ENCODE data around the gene IGFBP3.

Gene IGFBP3

GRCh38 chr7:45898222-45898621 is 22.9 kb downstream of the IGFBP3 start:
- Mint-ChIP-seq H3K27me3 (peaks cover 67% of the 10 kb centered on the region), H3K27ac (ENCODE audit: low read depth) (no peak overlapping the region), H3K4me1 (no peaks in the 10 kb centered on the region), H3K36me3 (ENCODE audit: insufficient read depth) (no peaks in the 10 kb centered on the region), H3K9me3 (no peaks in the 10 kb centered on the region), H3K4me3 (no peak overlapping the region)
- ATAC-seq (replicated peaks; ENCODE audit: extremely low read depth, poor library complexity, severe bottlenecking) (no peak), DNase-seq (ENCODE audit: low spot score in 2 of 2) (no peak)

- Mint-ChIP-seq H3K4me1 (no peaks in the 10 kb centered on the region), H3K27me3 (peaks cover 67% of the 10 kb centered on the region), H3K36me3 (ENCODE audit: insufficient read depth) (no peaks in the 10 kb centered on the region), H3K27ac (ENCODE audit: low read depth) (no peak overlapping the region), H3K9me3 (no peaks in the 10 kb centered on the region), H3K4me3 (no peak overlapping the region)
- DNase-seq (ENCODE audit: low spot score in 2 of 2) (no peak), ATAC-seq (replicated peaks; ENCODE audit: extremely low read depth, poor library complexity, severe bottlenecking) (no peak)
Observed at GRCh38 chr7:45897042-45897690, 23.9 kb downstream of the IGFBP3 start.

GRCh38 chr7:45894665-45895062 is 26.4 kb downstream of the IGFBP3 start:
- Mint-ChIP-seq H3K4me3 (no peak overlapping the region), H3K36me3 (ENCODE audit: insufficient read depth) (no peaks in the 10 kb centered on the region), H3K9me3 (no peaks in the 10 kb centered on the region), H3K27ac (ENCODE audit: low read depth) (no peak overlapping the region), H3K27me3 (peaks cover 79% of the 10 kb centered on the region), H3K4me1 (no peaks in the 10 kb centered on the region)
- DNase-seq (ENCODE audit: low spot score in 2 of 2) (no peak), ATAC-seq (replicated peaks; ENCODE audit: extremely low read depth, poor library complexity, severe bottlenecking) (no peak)

GRCh38 chr7:45893996-45894664 is 26.9 kb downstream of the IGFBP3 start:
- Mint-ChIP-seq H3K9me3 (no peaks in the 10 kb centered on the region), H3K4me1 (no peaks in the 10 kb centered on the region), H3K36me3 (ENCODE audit: insufficient read depth) (no peaks in the 10 kb centered on the region), H3K4me3 (no peak overlapping the region), H3K27ac (ENCODE audit: low read depth) (no peak overlapping the region), H3K27me3 (peaks cover 85% of the 10 kb centered on the region)
- no peak for ATAC-seq (replicated peaks; ENCODE audit: extremely low read depth, poor library complexity, severe bottlenecking)
- DNase-seq (ENCODE audit: low spot score in 2 of 2): no peak

- H3K27me3 Mint-ChIP-seq: peaks cover 90% of the 10 kb centered on the region
- ATAC-seq (replicated peaks; ENCODE audit: extremely low read depth, poor library complexity, severe bottlenecking): no peak
- H3K27ac Mint-ChIP-seq (ENCODE audit: low read depth): no peak overlapping the region
- no peak overlapping the region for H3K4me3 Mint-ChIP-seq
- no peaks in the 10 kb centered on the region for H3K9me3 Mint-ChIP-seq
- no peak for DNase-seq (ENCODE audit: low spot score in 2 of 2)
- H3K36me3 Mint-ChIP-seq (ENCODE audit: insufficient read depth): no peaks in the 10 kb centered on the region
- no peaks in the 10 kb centered on the region for H3K4me1 Mint-ChIP-seq
Observed at GRCh38 chr7:45893374-45893995, 27.6 kb downstream of the IGFBP3 start.

- Mint-ChIP-seq H3K9me3 (no peaks in the 10 kb centered on the region), H3K27me3 (peaks cover 82% of the 10 kb centered on the region)
Observed at GRCh38 chr7:45892407-45893035, 28.6 kb downstream of the IGFBP3 start.

GRCh38 chr7:45891462-45892402 is 29.3 kb downstream of the IGFBP3 start:
- no peak for ATAC-seq (replicated peaks; ENCODE audit: extremely low read depth, poor library complexity, severe bottlenecking)
- Mint-ChIP-seq H3K9me3 (no peaks in the 10 kb centered on the region), H3K36me3 (ENCODE audit: insufficient read depth) (no peaks in the 10 kb centered on the region), H3K4me1 (no peaks in the 10 kb centered on the region), H3K27me3 (peaks cover 89% of the 10 kb centered on the region), H3K27ac (ENCODE audit: low read depth) (no peak overlapping the region), H3K4me3 (no peak overlapping the region)
- DNase-seq (ENCODE audit: low spot score in 2 of 2): no peak

More at GRCh38 chr7:45892407-45893035, 28.6 kb downstream of the IGFBP3 start:
- DNase-seq (ENCODE audit: low spot score in 2 of 2) (no peak), ATAC-seq (replicated peaks; ENCODE audit: extremely low read depth, poor library complexity, severe bottlenecking) (no peak)
- no peak overlapping the region for H3K27ac Mint-ChIP-seq (ENCODE audit: low read depth)
- no peaks in the 10 kb centered on the region for H3K4me1 Mint-ChIP-seq
- no peak overlapping the region for H3K4me3 Mint-ChIP-seq
- H3K36me3 Mint-ChIP-seq (ENCODE audit: insufficient read depth): no peaks in the 10 kb centered on the region

- Mint-ChIP-seq H3K27me3 (peaks cover 89% of the 10 kb centered on the region), H3K36me3 (ENCODE audit: insufficient read depth) (no peaks in the 10 kb centered on the region), H3K4me3 (no peak overlapping the region), H3K4me1 (no peaks in the 10 kb centered on the region), H3K9me3 (no peaks in the 10 kb centered on the region), H3K27ac (ENCODE audit: low read depth) (no peak overlapping the region)
- no peak for DNase-seq (ENCODE audit: low spot score in 2 of 2)
- no peak for ATAC-seq (replicated peaks; ENCODE audit: extremely low read depth, poor library complexity, severe bottlenecking)
Observed at GRCh38 chr7:45890902-45891461, 30.1 kb downstream of the IGFBP3 start.

GRCh38 chr7:45890125-45890901 is 30.8 kb downstream of the IGFBP3 start:
- Mint-ChIP-seq H3K27ac (ENCODE audit: low read depth) (no peak overlapping the region), H3K27me3 (peaks cover 89% of the 10 kb centered on the region), H3K4me3 (no peak overlapping the region), H3K4me1 (no peaks in the 10 kb centered on the region), H3K9me3 (no peaks in the 10 kb centered on the region), H3K36me3 (ENCODE audit: insufficient read depth) (no peaks in the 10 kb centered on the region)
- DNase-seq (ENCODE audit: low spot score in 2 of 2) (no peak), ATAC-seq (replicated peaks; ENCODE audit: extremely low read depth, poor library complexity, severe bottlenecking) (no peak)

- H3K27me3 Mint-ChIP-seq: peaks cover 89% of the 10 kb centered on the region
- no peaks in the 10 kb centered on the region for H3K9me3 Mint-ChIP-seq
- no peaks in the 10 kb centered on the region for H3K36me3 Mint-ChIP-seq (ENCODE audit: insufficient read depth)
- ATAC-seq (replicated peaks; ENCODE audit: extremely low read depth, poor library complexity, severe bottlenecking): no peak
- no peak overlapping the region for H3K4me3 Mint-ChIP-seq
- H3K27ac Mint-ChIP-seq (ENCODE audit: low read depth): no peak overlapping the region
- H3K4me1 Mint-ChIP-seq: no peaks in the 10 kb centered on the region
- DNase-seq (ENCODE audit: low spot score in 2 of 2): no peak
Observed at GRCh38 chr7:45889367-45890067, 31.6 kb downstream of the IGFBP3 start.

GRCh38 chr7:45888993-45889366 is 32.1 kb downstream of the IGFBP3 start:
- Mint-ChIP-seq H3K27ac (ENCODE audit: low read depth) (no peak overlapping the region), H3K9me3 (no peaks in the 10 kb centered on the region), H3K4me1 (no peaks in the 10 kb centered on the region), H3K36me3 (ENCODE audit: insufficient read depth) (peaks cover under 1% of the 10 kb centered on the region), H3K27me3 (peaks cover 89% of the 10 kb centered on the region), H3K4me3 (no peak overlapping the region)
- ATAC-seq (replicated peaks; ENCODE audit: extremely low read depth, poor library complexity, severe bottlenecking): no peak
- DNase-seq (ENCODE audit: low spot score in 2 of 2): no peak

All from central memory CD8-positive, alpha-beta T cell (primary cell).